IPS DF 6.9 (cell line): Measurements from ENCODE around the gene NSMCE1.

Experiments used
- DNase-seq: peaks from one replicate; pipeline ENCODE4 v3.0.0-alpha.2; 2013; ENCODE audit warnings: low read depth, low spot score
- H3K27ac ChIP-seq: one replicate; pipeline ENCODE4 v1.5.1; 2013; ENCODE audit warnings: low read length, control low read depth
- H3K27me3 ChIP-seq: 2 replicates; pipeline ENCODE4 v1.6.1; 2013; ENCODE audit warnings: mild to moderate bottlenecking, low read length; ENCODE audit not compliant: control insufficient read depth, insufficient read depth
- H3K36me3 ChIP-seq: 2 replicates; pipeline ENCODE4 v1.6.1; 2013; ENCODE audit warnings: low read length; ENCODE audit not compliant: control insufficient read depth, insufficient read depth
- H3K4me1 ChIP-seq: 2 replicates; pipeline ENCODE4 v1.6.1; 2013; ENCODE audit warnings: low read length; ENCODE audit not compliant: control insufficient read depth, insufficient read depth
- H3K4me3 ChIP-seq: 2 replicates; pipeline ENCODE4 v1.5.1; 2013; ENCODE audit warnings: mild to moderate bottlenecking, low read length
- H3K9me3 ChIP-seq: 2 replicates; pipeline ENCODE4 v1.6.1; 2013; ENCODE audit warnings: low read length, inconsistent platforms; ENCODE audit not compliant: control insufficient read depth, insufficient read depth
- WGBS: extraction: QIAGEN DNeasy Blood & Tissue Kit; methylation state at CpG from one replicate; pipeline ENCODE4 v1.1.7; 2013; ENCODE audit warnings: mixed read lengths, missing lambda C conversion rate; ENCODE audit not compliant: insufficient read length, insufficient coverage; 5-methylcytosine and 5-hydroxymethylcytosine counted together

Gene NSMCE1

GRCh38 chr16:27231692-27232060 is 36.9 kb downstream of the NSMCE1 start:
- H3K27ac ChIP-seq = no peak overlapping the region
- no peak for DNase-seq
- H3K36me3 ChIP-seq = peaks cover 4% of the 10 kb centered on the region; the same call in 1 of the 2 replicates
- H3K27me3 ChIP-seq = no peaks in the 10 kb centered on the region
- H3K9me3 ChIP-seq = no peaks in the 10 kb centered on the region
- no peak overlapping the region for H3K4me3 ChIP-seq
- WGBS = no CpG with 5 or more reads among the region's 8 CpGs
- H3K4me1 ChIP-seq = no peaks in the 10 kb centered on the region

- Histone ChIP-seq H3K27me3 (no peaks in the 10 kb centered on the region), H3K9me3 (no peaks in the 10 kb centered on the region), H3K27ac (no peak overlapping the region), H3K4me3 (no peak overlapping the region), H3K36me3 (peaks cover 4% of the 10 kb centered on the region; the same call in 1 of the 2 replicates), H3K4me1 (no peaks in the 10 kb centered on the region)
- no peak for DNase-seq
- WGBS = no CpG with 5 or more reads among the region's 16 CpGs
Observed at GRCh38 chr16:27230562-27231001, 38.0 kb downstream of the NSMCE1 start.

GRCh38 chr16:27229891-27230470 is 38.6 kb downstream of the NSMCE1 start:
- no peaks in the 10 kb centered on the region for H3K9me3 ChIP-seq
- H3K4me1 ChIP-seq = no peaks in the 10 kb centered on the region
- H3K4me3 ChIP-seq = no peak overlapping the region
- H3K36me3 ChIP-seq = peaks cover 4% of the 10 kb centered on the region; the same call in 1 of the 2 replicates
- H3K27me3 ChIP-seq = no peaks in the 10 kb centered on the region
- no peak overlapping the region for H3K27ac ChIP-seq
- no CpG with 5 or more reads among the region's 18 CpGs for WGBS
- DNase-seq = no peak

- Histone ChIP-seq H3K36me3 (peaks cover 4% of the 10 kb centered on the region; the same call in 1 of the 2 replicates), H3K4me1 (no peaks in the 10 kb centered on the region), H3K27ac (no peak overlapping the region), H3K4me3 (no peak overlapping the region), H3K9me3 (no peaks in the 10 kb centered on the region), H3K27me3 (no peaks in the 10 kb centered on the region)
- DNase-seq = no peak
- WGBS = no CpG with 5 or more reads among the region's 21 CpGs
Observed at GRCh38 chr16:27228621-27229501, 39.7 kb downstream of the NSMCE1 start.

GRCh38 chr16:27228045-27228444 is 40.5 kb downstream of the NSMCE1 start:
- peaks cover 4% of the 10 kb centered on the region; the same call in 1 of the 2 replicates for H3K36me3 ChIP-seq
- no CpG with 5 or more reads among the region's 12 CpGs for WGBS
- no peaks in the 10 kb centered on the region for H3K9me3 ChIP-seq
- DNase-seq = no peak
- H3K27me3 ChIP-seq = no peaks in the 10 kb centered on the region
- no peak overlapping the region for H3K27ac ChIP-seq
- H3K4me1 ChIP-seq = no peaks in the 10 kb centered on the region
- H3K4me3 ChIP-seq = no peak overlapping the region

- Histone ChIP-seq H3K4me3 (no peak overlapping the region), H3K36me3 (peaks cover 4% of the 10 kb centered on the region; the same call in 1 of the 2 replicates), H3K27me3 (no peaks in the 10 kb centered on the region), H3K9me3 (no peaks in the 10 kb centered on the region), H3K27ac (no peak overlapping the region), H3K4me1 (no peaks in the 10 kb centered on the region)
- no peak for DNase-seq
- no CpG with 5 or more reads among the region's 16 CpGs for WGBS
Observed at GRCh38 chr16:27226976-27227705, 41.4 kb downstream of the NSMCE1 start.

GRCh38 chr16:27226476-27226875 is 42.1 kb downstream of the NSMCE1 start:
- no peaks in the 10 kb centered on the region for H3K27me3 ChIP-seq
- no peaks in the 10 kb centered on the region for H3K9me3 ChIP-seq
- no peak for DNase-seq
- no CpG with 5 or more reads among the region's 20 CpGs for WGBS
- no peak overlapping the region for H3K27ac ChIP-seq
- peaks cover 4% of the 10 kb centered on the region; the same call in 1 of the 2 replicates for H3K36me3 ChIP-seq
- no peaks in the 10 kb centered on the region for H3K4me1 ChIP-seq
- no peak overlapping the region for H3K4me3 ChIP-seq

GRCh38 chr16:27225536-27226360 is 42.8 kb downstream of the NSMCE1 start:
- H3K36me3 ChIP-seq = peaks cover 4% of the 10 kb centered on the region; the same call in 1 of the 2 replicates
- no peak overlapping the region for H3K27ac ChIP-seq
- no peaks in the 10 kb centered on the region for H3K4me1 ChIP-seq

GRCh38 chr16:27224741-27225300 is 43.8 kb downstream of the NSMCE1 start:
- no peaks in the 10 kb centered on the region for H3K4me1 ChIP-seq
- no CpG with 5 or more reads among the region's 19 CpGs for WGBS
- H3K36me3 ChIP-seq = peaks cover under 1% of the 10 kb centered on the region; the same call in 1 of the 2 replicates
- no peaks in the 10 kb centered on the region for H3K27me3 ChIP-seq
- no peak overlapping the region for H3K27ac ChIP-seq
- no peak overlapping the region for H3K4me3 ChIP-seq
- DNase-seq = no peak
- no peaks in the 10 kb centered on the region for H3K9me3 ChIP-seq

More at GRCh38 chr16:27225536-27226360, 42.8 kb downstream of the NSMCE1 start:
- Histone ChIP-seq H3K4me3 (no peak overlapping the region), H3K27me3 (no peaks in the 10 kb centered on the region), H3K9me3 (no peaks in the 10 kb centered on the region)
- DNase-seq = no peak
- no CpG with 5 or more reads among the region's 27 CpGs for WGBS
